ENCODE results near the gene NMNAT2.

Gene NMNAT2

GRCh38 chr1:183466781-183467180 lies 48.6 kb upstream of the NMNAT2 start:
- no peak for TF ChIP-seq TCF4 (CRISPR knock-in tag; IDR thresholded peaks at IDR 0.05; ENCODE audit: borderline replicate concordance)
- TF ChIP-seq TSHZ2 (CRISPR knock-in tag; IDR thresholded peaks at IDR 0.05), result no peak
- no peak for TF ChIP-seq RARB (CRISPR knock-in tag; IDR thresholded peaks at IDR 0.05)
- TF ChIP-seq ZC3H10 (CRISPR knock-in tag; IDR thresholded peaks at IDR 0.05), result no peak
- no peak for TF ChIP-seq ESRRG (CRISPR knock-in tag; IDR thresholded peaks at IDR 0.05)
- TF ChIP-seq CREB5 (CRISPR knock-in tag; IDR thresholded peaks at IDR 0.05; ENCODE audit: low read depth), result no peak
- no peak for TF ChIP-seq ARNTL (CRISPR knock-in tag; IDR thresholded peaks at IDR 0.05; ENCODE audit: borderline replicate concordance, low read depth)
- TF ChIP-seq PATZ1 (CRISPR knock-in tag; IDR thresholded peaks at IDR 0.05; ENCODE audit: borderline replicate concordance), result no peak
- TF ChIP-seq POU6F1 (CRISPR knock-in tag; IDR thresholded peaks at IDR 0.05; ENCODE audit: borderline replicate concordance, low read depth), result no peak
- no peak for TF ChIP-seq ZFP3 (CRISPR knock-in tag; IDR thresholded peaks at IDR 0.05)
- no peak for TF ChIP-seq ZFP30 (CRISPR knock-in tag; IDR thresholded peaks at IDR 0.05)
- TF ChIP-seq CSDC2 (CRISPR knock-in tag; IDR thresholded peaks at IDR 0.05), result no peak
- no peak for TF ChIP-seq CSRNP3 (CRISPR knock-in tag; IDR thresholded peaks at IDR 0.05)
- TF ChIP-seq ZNF8 (CRISPR knock-in tag; IDR thresholded peaks at IDR 0.05), result no peak
- TF ChIP-seq ISL1 (CRISPR knock-in tag; IDR thresholded peaks at IDR 0.05), result no peak
- no peak for TF ChIP-seq OSR1 (CRISPR knock-in tag; IDR thresholded peaks at IDR 0.05)
- no peak for ATAC-seq

- no peak for ATAC-seq
- no peak for TF ChIP-seq POU6F1 (CRISPR knock-in tag; IDR thresholded peaks at IDR 0.05; ENCODE audit: borderline replicate concordance, low read depth)
- no peak for TF ChIP-seq ESRRG (CRISPR knock-in tag; IDR thresholded peaks at IDR 0.05)
- no peak for TF ChIP-seq PPARA (CRISPR knock-in tag; IDR thresholded peaks at IDR 0.05; ENCODE audit: borderline replicate concordance)
- no peak for TF ChIP-seq ARNTL (CRISPR knock-in tag; IDR thresholded peaks at IDR 0.05; ENCODE audit: borderline replicate concordance, low read depth)
- TF ChIP-seq TSHZ2 (CRISPR knock-in tag; IDR thresholded peaks at IDR 0.05), result no peak
- no peak for TF ChIP-seq ZFP30 (CRISPR knock-in tag; IDR thresholded peaks at IDR 0.05)
- no peak for TF ChIP-seq ISL1 (CRISPR knock-in tag; IDR thresholded peaks at IDR 0.05)
- no peak for TF ChIP-seq TOX (CRISPR knock-in tag; IDR thresholded peaks at IDR 0.05; ENCODE audit: borderline replicate concordance)
- TF ChIP-seq GLIS3 (CRISPR knock-in tag; IDR thresholded peaks at IDR 0.05), result no peak
- no peak for TF ChIP-seq ZFP3 (CRISPR knock-in tag; IDR thresholded peaks at IDR 0.05)
- TF ChIP-seq CSRNP3 (CRISPR knock-in tag; IDR thresholded peaks at IDR 0.05), result no peak
- TF ChIP-seq ZC3H10 (CRISPR knock-in tag; IDR thresholded peaks at IDR 0.05), result no peak
- no peak for TF ChIP-seq BACH2 (CRISPR knock-in tag; IDR thresholded peaks at IDR 0.05; ENCODE audit: borderline replicate concordance)
- TF ChIP-seq TCF4 (CRISPR knock-in tag; IDR thresholded peaks at IDR 0.05; ENCODE audit: borderline replicate concordance), result no peak
- TF ChIP-seq ZNF8 (CRISPR knock-in tag; IDR thresholded peaks at IDR 0.05), result no peak
These were observed 45.4 kb upstream of the NMNAT2 start for GRCh38 chr1:183463566-183463965.

All from SK-N-SH treated with all-trans-retinoic acid at 6 μM for 48 hours (cell line).